ENCODE results near the gene TCN2.

Gene TCN2

DNA sequence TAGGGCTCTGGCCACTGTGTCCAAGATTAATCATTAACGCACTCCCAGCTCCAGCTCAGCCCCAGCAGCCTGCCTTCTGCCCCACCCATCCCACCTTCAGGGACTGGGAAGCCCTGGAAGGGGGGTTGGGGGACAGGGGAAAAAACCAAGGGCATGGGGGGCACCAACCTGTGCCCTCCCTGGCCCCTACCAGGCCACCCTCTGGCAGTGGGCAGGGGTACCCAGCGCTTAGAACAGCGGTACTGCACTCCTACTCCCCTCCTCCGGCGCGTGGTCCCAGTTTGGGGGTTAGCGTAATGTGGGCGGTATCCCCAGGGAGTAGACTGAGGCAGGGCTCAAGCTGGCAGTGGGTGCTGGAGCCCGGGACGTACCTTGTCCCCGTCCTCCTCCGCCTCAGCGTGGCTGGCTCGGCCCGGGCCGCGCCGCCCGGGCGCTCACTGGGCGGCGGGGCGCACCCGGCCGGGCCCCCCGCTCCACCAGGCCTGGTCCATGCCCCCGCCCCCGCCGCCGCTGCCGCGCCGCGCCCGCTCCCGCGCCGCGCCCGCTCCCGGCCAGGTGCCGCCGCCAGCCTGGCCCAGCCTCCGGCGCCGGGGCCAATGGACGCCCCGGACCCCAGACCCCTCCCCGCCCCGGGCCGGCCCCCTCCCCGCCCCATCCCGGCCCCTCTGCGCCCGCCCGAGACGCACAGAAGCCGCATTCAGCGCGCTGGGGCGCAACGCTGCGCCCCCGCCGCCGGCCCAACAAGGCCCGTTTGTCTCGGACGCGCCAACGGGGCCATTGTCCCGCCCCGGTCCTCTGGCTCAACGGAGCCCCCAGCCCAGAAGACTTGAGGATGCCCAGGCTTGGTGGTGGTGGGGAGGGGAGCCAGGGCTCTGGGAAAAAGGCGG is 32.6 kb upstream of the TCN2 start, which contains the start of gene GAL3ST1:
Gene GAL3ST1, minus strand, starts transcription at position 571 of the 887 bp plus-strand sequence. CDS start 17,273 bp downstream, outside the sequence.
- Histone ChIP-seq H3K4me1 (peaks cover 0 to 32% (median 15%) of the 10 kb centered on the region in 4 donors), H3K9me3 (no peaks in the 10 kb centered on the region), H3K27ac (peak within 1 kb of the TSS; percentile 55 to 78), H3K36me3 (peaks cover 32 to 43% (median 40%) of the 10 kb centered on the region in 3 donors), H3K4me3 (peak within 1 kb of the TSS; percentile 38 to 39), H3K27me3 (no peaks in the 10 kb centered on the region)
- intact Hi-C loops (cut with DNase I; ENCODE audit: low total_unique reads), result no loop called here
- DNase-seq, result no peak
- no peak for TF ChIP-seq CTCF (IDR thresholded peaks at IDR 0.05)

DNA sequence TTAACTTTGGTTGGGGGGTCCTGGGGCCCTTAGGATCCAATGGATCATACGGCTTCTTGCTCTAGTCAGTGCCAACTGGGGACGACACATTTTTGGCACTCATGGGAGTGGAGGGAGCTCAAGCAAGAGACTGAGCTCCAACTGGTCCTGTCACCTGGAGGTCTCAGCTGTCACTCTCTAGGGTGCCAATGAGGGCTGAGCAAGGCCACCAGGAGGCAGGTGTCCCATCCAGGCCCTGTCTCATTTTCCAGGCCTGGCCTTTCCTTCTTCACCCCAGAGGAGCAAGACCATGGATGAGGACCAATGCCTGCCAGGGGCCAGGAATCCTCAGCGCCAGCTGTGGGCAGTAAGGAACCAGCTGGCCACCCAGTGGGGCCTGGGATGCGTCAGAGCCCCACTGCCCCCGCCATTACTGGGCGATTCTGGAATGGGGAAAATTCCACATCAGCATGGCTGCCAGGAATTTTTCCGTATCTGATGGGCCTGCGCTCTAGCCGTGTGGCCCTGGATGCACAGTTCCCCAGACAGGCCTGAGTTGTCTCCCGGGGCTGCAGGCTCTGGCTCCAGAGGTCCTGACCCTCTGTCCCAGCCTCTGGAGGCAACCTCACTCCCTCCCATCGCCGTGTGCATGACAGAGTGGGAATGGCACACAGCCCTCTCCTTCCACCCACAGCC is 31.8 kb upstream of the TCN2 start:
- Histone ChIP-seq H3K27ac (peak overlapping the region; percentile 55 to 78), H3K27me3 (no peaks in the 10 kb centered on the region), H3K4me3 (peak overlapping the region; percentile 38 to 39), H3K4me1 (peaks cover 0 to 32% (median 15%) of the 10 kb centered on the region in 4 donors), H3K9me3 (no peaks in the 10 kb centered on the region), H3K36me3 (peaks cover 40 to 51% (median 48%) of the 10 kb centered on the region in 3 donors)
- no peak for TF ChIP-seq CTCF (IDR thresholded peaks at IDR 0.05)
- intact Hi-C loops (cut with DNase I; ENCODE audit: low total_unique reads), result no loop called here
- peak; percentile 48 to 91 for DNase-seq

GRCh38 chr22:30575859-30576258 is 31.1 kb upstream of the TCN2 start:
- Histone ChIP-seq H3K36me3 (peaks cover 48 to 58% (median 55%) of the 10 kb centered on the region in 3 donors), H3K27ac (peak overlapping the region; percentile 55 to 78), H3K4me3 (no peak overlapping the region), H3K9me3 (no peaks in the 10 kb centered on the region), H3K27me3 (no peaks in the 10 kb centered on the region), H3K4me1 (peaks cover 0 to 32% (median 15%) of the 10 kb centered on the region in 4 donors)
- intact Hi-C loops (cut with DNase I; ENCODE audit: low total_unique reads), result no loop called here
- no peak for TF ChIP-seq CTCF (IDR thresholded peaks at IDR 0.05)
- no peak for DNase-seq

DNA sequence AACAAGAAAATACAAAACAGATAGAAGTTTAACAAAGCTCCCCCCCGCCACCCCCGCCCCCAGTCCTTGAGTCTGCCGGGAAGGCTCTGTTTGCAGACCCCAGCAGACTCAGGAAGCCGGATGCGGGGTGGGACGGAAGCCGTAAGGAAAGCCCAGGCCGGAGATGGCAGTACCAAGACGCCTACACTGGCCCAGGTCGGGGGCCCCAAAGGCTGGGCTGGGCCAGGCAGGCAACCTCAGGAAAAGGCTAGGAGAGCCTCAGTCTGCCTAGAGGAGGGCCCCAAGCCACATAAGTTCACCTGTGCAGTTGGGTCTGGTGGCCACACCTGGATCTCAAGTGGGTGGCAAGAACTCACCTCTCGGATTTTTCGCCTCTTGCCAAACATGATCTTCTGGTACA is 28.5 kb upstream of the TCN2 start:
- DNase-seq, result no peak
- TF ChIP-seq CTCF (IDR thresholded peaks at IDR 0.05), result no peak
- Histone ChIP-seq H3K4me1 (peaks cover 0 to 30% (median 15%) of the 10 kb centered on the region in 4 donors), H3K27me3 (no peaks in the 10 kb centered on the region), H3K36me3 (peaks cover 74 to 85% (median 81%) of the 10 kb centered on the region in 3 donors), H3K4me3 (no peak overlapping the region), H3K9me3 (no peaks in the 10 kb centered on the region), H3K27ac (no peak overlapping the region)
- intact Hi-C loops (cut with DNase I; ENCODE audit: low total_unique reads), result no loop called here

GRCh38 chr22:30580896-30581295 is 26.1 kb upstream of the TCN2 start:
- no peaks in the 10 kb centered on the region for H3K9me3 ChIP-seq
- no peak for TF ChIP-seq CTCF (IDR thresholded peaks at IDR 0.05)
- peaks cover 0 to 7% (median 2%) of the 10 kb centered on the region in 4 donors for H3K4me1 ChIP-seq
- intact Hi-C loops (cut with DNase I; ENCODE audit: low total_unique reads), result no loop called here
- H3K36me3 ChIP-seq, result peaks cover 98 to 100% (median 98%) of the 10 kb centered on the region in 3 donors
- no peak for DNase-seq
- no peaks in the 10 kb centered on the region for H3K27me3 ChIP-seq
- H3K27ac ChIP-seq, result no peak overlapping the region
- H3K4me3 ChIP-seq, result no peak overlapping the region

Measured in tibial artery (tissue), 4 donors.